Astrocyte (in vitro differentiated cells and primary cell): ENCODE measurements around the gene WWC2. TPM values are rescaled to one million over a fixed set of nuclear protein-coding genes. Genes with fewer than 3 reads are reported as not detected.

ENCODE experiments used
- DNase-seq: peaks from one replicate; pipeline ENCODE4 v3.0.0-alpha.2; 2010; ENCODE audit warnings: low read depth
- FAIRE-seq: peaks from 2 replicates; lab custom pipeline; 2011; peaks lifted over from hg19 to GRCh38; lab: Jason Lieb, UNC
- H2AFZ ChIP-seq: 2 replicates; pipeline ENCODE4 v1.6.0; 2012; ENCODE audit warnings: low read depth, low read length, inconsistent platforms
- H3K27ac ChIP-seq: 2 replicates; pipeline ENCODE4 v1.5.1; 2011; ENCODE audit warnings: low read depth, low read length, inconsistent platforms
- H3K27me3 ChIP-seq: 2 replicates; pipeline ENCODE4 v1.6.0; 2011; ENCODE audit warnings: low read length, inconsistent platforms; ENCODE audit not compliant: insufficient read depth
- H3K36me3 ChIP-seq: 2 replicates; pipeline ENCODE4 v1.5.1; 2011; ENCODE audit warnings: low read length, inconsistent platforms; ENCODE audit not compliant: insufficient read depth
- H3K4me1 ChIP-seq: 2 replicates; pipeline ENCODE4 v1.5.1; 2011; ENCODE audit warnings: low read length, inconsistent platforms; ENCODE audit not compliant: insufficient read depth
- H3K4me2 ChIP-seq: 2 replicates; pipeline ENCODE4 v1.6.0; 2012; ENCODE audit warnings: low read length, inconsistent platforms
- H3K4me3 ChIP-seq: 2 replicates; pipeline ENCODE4 v1.5.1; 2011; ENCODE audit warnings: low read depth, mild to moderate bottlenecking, low read length, inconsistent platforms; ENCODE audit not compliant: insufficient read depth
- H3K79me2 ChIP-seq: 2 replicates; pipeline ENCODE4 v1.6.0; 2012; ENCODE audit warnings: mild to moderate bottlenecking, low read length, inconsistent platforms; ENCODE audit not compliant: insufficient read depth
- H3K9ac ChIP-seq: 2 replicates; pipeline ENCODE4 v1.6.0; 2012; ENCODE audit warnings: mild to moderate bottlenecking, low read length, inconsistent platforms
- H3K9me3 ChIP-seq: 2 replicates; pipeline ENCODE4 v1.5.1; 2012; ENCODE audit warnings: low read depth, mild to moderate bottlenecking, low read length, inconsistent platforms; ENCODE audit not compliant: insufficient read depth
- H4K20me1 ChIP-seq: 2 replicates; pipeline ENCODE4 v1.6.0; 2012; ENCODE audit warnings: low read length, inconsistent platforms; ENCODE audit not compliant: insufficient read depth
- H3K27ac Mint-ChIP-seq: one replicate; pipeline ENCODE4 v1.8.0; 2021; ENCODE audit warnings: mild to moderate bottlenecking, mixed read lengths; ENCODE audit not compliant: unreplicated experiment
- H3K27me3 Mint-ChIP-seq: one replicate; pipeline ENCODE4 v1.8.0; 2021; ENCODE audit warnings: low read depth, mixed read lengths; ENCODE audit not compliant: unreplicated experiment
- H3K36me3 Mint-ChIP-seq: one replicate; pipeline ENCODE4 v1.8.0; 2021; ENCODE audit warnings: low read depth, mixed read lengths; ENCODE audit not compliant: unreplicated experiment
- H3K4me1 Mint-ChIP-seq: one replicate; pipeline ENCODE4 v1.8.0; 2021; ENCODE audit warnings: low read depth, mixed read lengths; ENCODE audit not compliant: unreplicated experiment
- H3K4me3 Mint-ChIP-seq: one replicate; pipeline ENCODE4 v1.8.0; 2021; ENCODE audit warnings: mild to moderate bottlenecking, moderate library complexity, mixed read lengths; ENCODE audit not compliant: unreplicated experiment
- H3K9me3 Mint-ChIP-seq: one replicate; pipeline ENCODE4 v1.8.0; 2021; ENCODE audit warnings: mild to moderate bottlenecking, mixed read lengths; ENCODE audit not compliant: unreplicated experiment
- CTCF ChIP-seq: IDR thresholded peaks from 2 replicates; pipeline ENCODE4 v1.5.1; 2011; ENCODE audit warnings: low read depth, mild to moderate bottlenecking, inconsistent platforms, low read length, moderate library complexity; ENCODE audit not compliant: insufficient read depth
- EZH2 ChIP-seq: IDR thresholded peaks from 2 replicates; pipeline ENCODE4 v1.6.1; 2012; ENCODE audit warnings: mild to moderate bottlenecking, low read length, inconsistent platforms; ENCODE audit not compliant: insufficient read depth
- total RNA-seq: library from RNA; stranded (reverse); gene quantifications from 2 replicates; pipeline ENCODE4 v1.2.1, GENCODE V29; 2021

Gene WWC2
- total RNA-seq, 1 donor from 2014 or later = 62.6 TPM

- Mint-ChIP-seq H3K9me3 (no peaks in the 10 kb centered on the region), H3K27me3 (no peaks in the 10 kb centered on the region), H3K4me3 (peak overlapping the region; percentile 93), H3K36me3 (no peaks in the 10 kb centered on the region), H3K4me1 (peaks cover 12% of the 10 kb centered on the region), H3K27ac (no peak overlapping the region)
- TF ChIP-seq CTCF (no peak), EZH2 (no peak)
- Histone ChIP-seq H3K9ac (no peak overlapping the region), H2AFZ (no peak overlapping the region), H3K27ac (no peak overlapping the region), H3K4me2 (peak overlapping the region; percentile 87), H3K36me3 (no peaks in the 10 kb centered on the region), H3K9me3 (no peaks in the 10 kb centered on the region), H4K20me1 (peaks cover 50% of the 10 kb centered on the region), H3K27me3 (no peaks in the 10 kb centered on the region), H3K4me1 (peaks cover 10% of the 10 kb centered on the region), H3K4me3 (no peak overlapping the region), H3K79me2 (peaks cover 77% of the 10 kb centered on the region)
- FAIRE-seq (no peak), DNase-seq (no peak)
Measured at GRCh38 chr4:183101956-183102480, 3.0 kb downstream of the WWC2 start.

- no peak for DNase-seq
- Histone ChIP-seq H3K36me3 (no peaks in the 10 kb centered on the region), H3K9ac (no peak overlapping the region), H2AFZ (no peak overlapping the region), H3K79me2 (peaks cover 99% of the 10 kb centered on the region), H4K20me1 (peaks cover 66% of the 10 kb centered on the region), H3K4me3 (no peak overlapping the region), H3K4me1 (peaks cover 4% of the 10 kb centered on the region), H3K27ac (no peak overlapping the region), H3K9me3 (no peaks in the 10 kb centered on the region), H3K27me3 (no peaks in the 10 kb centered on the region), H3K4me2 (no peak overlapping the region)
- Mint-ChIP-seq H3K27ac (no peak overlapping the region), H3K36me3 (no peaks in the 10 kb centered on the region), H3K9me3 (no peaks in the 10 kb centered on the region), H3K4me1 (peaks cover 15% of the 10 kb centered on the region), H3K27me3 (no peaks in the 10 kb centered on the region), H3K4me3 (no peak overlapping the region)
- no peak for TF ChIP-seq EZH2
- no peak for TF ChIP-seq CTCF
- no peak for FAIRE-seq
Measured at GRCh38 chr4:183105092-183105491, 6.0 kb downstream of the WWC2 start.

- Histone ChIP-seq H2AFZ (no peak overlapping the region), H3K9me3 (no peaks in the 10 kb centered on the region), H3K79me2 (peaks cover 99% of the 10 kb centered on the region), H3K9ac (no peak overlapping the region), H3K4me2 (no peak overlapping the region), H3K4me3 (no peak overlapping the region), H3K36me3 (no peaks in the 10 kb centered on the region), H3K4me1 (no peaks in the 10 kb centered on the region), H3K27me3 (no peaks in the 10 kb centered on the region), H4K20me1 (peaks cover 64% of the 10 kb centered on the region), H3K27ac (no peak overlapping the region)
- TF ChIP-seq CTCF (no peak), EZH2 (no peak)
- H3K4me1 Mint-ChIP-seq = peaks cover 14% of the 10 kb centered on the region
- no peak overlapping the region for H3K4me3 Mint-ChIP-seq
- H3K36me3 Mint-ChIP-seq = peaks cover 3% of the 10 kb centered on the region
- DNase-seq (no peak), FAIRE-seq (no peak)
- no peaks in the 10 kb centered on the region for H3K9me3 Mint-ChIP-seq
- no peak overlapping the region for H3K27ac Mint-ChIP-seq
- no peaks in the 10 kb centered on the region for H3K27me3 Mint-ChIP-seq
Measured at GRCh38 chr4:183106839-183107238, 7.8 kb downstream of the WWC2 start.
